Smooth muscle cell (in vitro differentiated cells): Measurements from ENCODE around the gene APOBEC3B. TPM values are rescaled to one million over a fixed set of nuclear protein-coding genes. Genes with fewer than 3 reads are reported as not detected.
"Not testable (repeated sequence)": the region's sequence is repeated elsewhere in the genome, so short reads cannot be mapped to it uniquely, and the experiment has no call there.

Experiments used
- DNase-seq: peaks from one replicate; lab custom pipeline; 2025; ENCODE audit not compliant: unreplicated experiment; lab: John Stamatoyannopoulos, UW
- H2AFZ ChIP-seq: fragments of 200-600 bp; sonication (generic); 2 replicates; pipeline ENCODE4 v1.6.0; 2016; ENCODE audit warnings: antibody characterized with exemption, low read depth, mild to moderate bottlenecking
- H3F3A ChIP-seq: fragments of 200-600 bp; sonication (generic); 2 replicates; pipeline ENCODE4 v1.6.0; 2017; ENCODE audit warnings: antibody characterized with exemption, low read depth
- H3K27ac ChIP-seq: fragments of 200-600 bp; sonication (generic); 2 replicates; pipeline ENCODE4 v1.5.1; 2016; ENCODE audit warnings: low read depth, mild to moderate bottlenecking
- H3K27me3 ChIP-seq: fragments of 200-600 bp; sonication (generic); 2 replicates; pipeline ENCODE4 v1.6.1; 2016; ENCODE audit warnings: low read depth, mild to moderate bottlenecking
- H3K36me3 ChIP-seq: fragments of 200-600 bp; sonication (generic); 2 replicates; pipeline ENCODE4 v1.5.1; 2016; ENCODE audit warnings: low read depth
- H3K4me1 ChIP-seq: fragments of 200-600 bp; sonication (generic); 2 replicates; pipeline ENCODE4 v1.5.1; 2016; ENCODE audit warnings: low read depth
- H3K4me2 ChIP-seq: fragments of 200-600 bp; sonication (generic); 2 replicates; pipeline ENCODE4 v1.6.0; 2016; ENCODE audit warnings: mild to moderate bottlenecking
- H3K4me3 ChIP-seq: fragments of 200-600 bp; sonication (generic); 2 replicates; pipeline ENCODE4 v1.5.1; 2016; ENCODE audit warnings: mild to moderate bottlenecking
- H3K79me2 ChIP-seq: fragments of 200-600 bp; sonication (generic); 2 replicates; pipeline ENCODE4 v1.6.0; 2016; ENCODE audit warnings: low read depth, mild to moderate bottlenecking
- H3K9ac ChIP-seq: fragments of 200-600 bp; sonication (generic); 2 replicates; pipeline ENCODE4 v1.6.0; 2016; ENCODE audit warnings: low read depth
- H3K9me3 ChIP-seq: fragments of 200-600 bp; sonication (generic); replicated peaks from 2 replicates; pipeline ENCODE4 v1.5.1; 2016; ENCODE audit warnings: low read depth
- H4K20me1 ChIP-seq: fragments of 200-600 bp; sonication (generic); 2 replicates; pipeline ENCODE4 v1.6.0; 2016; ENCODE audit warnings: low read depth
- CTCF ChIP-seq: fragments of 200-600 bp; sonication (generic); IDR thresholded peaks from 2 replicates; pipeline ENCODE4 v1.5.1; 2017; ENCODE audit warnings: borderline replicate concordance, mild to moderate bottlenecking, antibody characterized with exemption; ENCODE audit not compliant: insufficient read depth, poor library complexity, severe bottlenecking
- WGBS: methylation state at CpG from one replicate; pipeline ENCODE4 v1.1.7; 2016; ENCODE audit warnings: low lambda C conversion rate; 5-methylcytosine and 5-hydroxymethylcytosine counted together
- polyA plus RNA-seq: library from polyadenylated mRNA; unstranded; fragments of >200 nt; fragmentation: Nextera tagmentation; extraction: Ambion mirVana; gene quantifications from 2 replicates; pipeline ENCODE4 v1.2.1, GENCODE V29; 2016
- total RNA-seq: library from RNA; depleted of rRNA; stranded (reverse); fragments of >200 nt; gene quantifications from 2 replicates; pipeline ENCODE4 v1.2.3, GENCODE V29; 2014

The APOBEC3B gene
- total and polyA plus RNA-seq, 2 experiments from 2014 or later, result 0.58 to 5.6 TPM

GRCh38 chr22:39039306-39040126, 57.4 kb downstream of the APOBEC3B start:
- Histone ChIP-seq H2AFZ (no peak overlapping the region), H4K20me1 (no peaks in the 10 kb centered on the region), H3K27me3 (no peaks in the 10 kb centered on the region), H3F3A (no peaks in the 10 kb centered on the region), H3K9me3 (no peaks in the 10 kb centered on the region), H3K4me2 (peak overlapping the region; percentile 91), H3K4me3 (no peak overlapping the region), H3K27ac (no peak overlapping the region), H3K79me2 (peaks cover 8% of the 10 kb centered on the region), H3K9ac (no peak overlapping the region), H3K36me3 (no peaks in the 10 kb centered on the region), H3K4me1 (peaks cover 6% of the 10 kb centered on the region)
- DNase-seq, result no peak
- 88% methylated on average over 19 of the region's 19 CpGs for WGBS
- TF ChIP-seq CTCF, result no peak

GRCh38 chr22:39040155-39040537, 58.0 kb downstream of the APOBEC3B start:
- not testable (repeated sequence) for H3K4me1 ChIP-seq, H3F3A ChIP-seq, H3K9me3 ChIP-seq, H3K27me3 ChIP-seq, H3K9ac ChIP-seq, H3K27ac ChIP-seq, H3K36me3 ChIP-seq, DNase-seq, H4K20me1 ChIP-seq, H2AFZ ChIP-seq, H3K79me2 ChIP-seq
- 38% methylated on average over 5 of the region's 14 CpGs for WGBS
- H3K4me3 ChIP-seq, result peak overlapping the region; percentile 60
- peak overlapping the region; percentile 91 for H3K4me2 ChIP-seq

- not testable (repeated sequence) for H3K27me3 ChIP-seq, H3K79me2 ChIP-seq, DNase-seq, H3F3A ChIP-seq, H3K4me1 ChIP-seq, H4K20me1 ChIP-seq, H3K36me3 ChIP-seq, H3K9me3 ChIP-seq
- Histone ChIP-seq H3K9ac (peak within 1 kb of the TSS; percentile 50), H2AFZ (peak within 1 kb of the TSS; percentile 84), H3K4me2 (peak within 1 kb of the TSS; percentile 91), H3K4me3 (peak within 1 kb of the TSS; percentile 60), H3K27ac (peak within 1 kb of the TSS; percentile 65)
- WGBS, result 3% methylated on average over 18 of the region's 21 CpGs
Observed at GRCh38 chr22:39040538-39041296, 58.6 kb downstream of the APOBEC3B start, which contains the start of gene APOBEC3F. TSS of gene APOBEC3F (plus strand) at chr22:39040864. CDS start at chr22:39040961, 97 bp downstream.

GRCh38 chr22:39041908-39042307, 59.8 kb downstream of the APOBEC3B start:
- Histone ChIP-seq H3K79me2 (peaks cover 8% of the 10 kb centered on the region), H3K9ac (no peak overlapping the region), H3K36me3 (no peaks in the 10 kb centered on the region), H2AFZ (no peak overlapping the region), H3K27me3 (no peaks in the 10 kb centered on the region), H3K27ac (no peak overlapping the region), H3K4me1 (peaks cover 6% of the 10 kb centered on the region), H3K4me3 (no peak overlapping the region), H3K4me2 (peak overlapping the region; percentile 91), H4K20me1 (no peaks in the 10 kb centered on the region), H3K9me3 (no peaks in the 10 kb centered on the region), H3F3A (no peaks in the 10 kb centered on the region)
- WGBS, result 96% methylated on average over 7 of the region's 7 CpGs
- DNase-seq, result no peak
- TF ChIP-seq CTCF, result no peak

Other genes with a start within 250 kb of the APOBEC3B start
- 59.1 and 60.6 TPM in 2 replicates for gene SUN2, start 226.3 kb upstream of the APOBEC3B start, total RNA-seq
- gene SUN2, start 226.3 kb upstream of the APOBEC3B start, polyA plus RNA-seq, result 71.7 and 81.9 TPM in 2 replicates
- 13.5 and 16.7 TPM in 2 replicates for gene DNAL4, start 188.2 kb upstream of the APOBEC3B start, total RNA-seq
- gene DNAL4, start 188.2 kb upstream of the APOBEC3B start, polyA plus RNA-seq, result 29.7 and 33.5 TPM in 2 replicates
- gene NPTXR, start 138.3 kb upstream of the APOBEC3B start, total RNA-seq, result 1.3 and 2.0 TPM in 2 replicates
- gene NPTXR, start 138.3 kb upstream of the APOBEC3B start, polyA plus RNA-seq, result 3.2 and 3.9 TPM in 2 replicates
- gene CBX6, start 110.1 kb upstream of the APOBEC3B start, total RNA-seq, result 11.6 and 13.5 TPM in 2 replicates
- 23.9 and 27.4 TPM in 2 replicates for gene CBX6, start 110.1 kb upstream of the APOBEC3B start, polyA plus RNA-seq
- 0.18 and 0.94 TPM in 2 replicates for gene APOBEC3A, start 24.7 kb upstream of the APOBEC3B start, total RNA-seq
- not detected in 2 replicates for gene APOBEC3A, start 24.7 kb upstream of the APOBEC3B start, polyA plus RNA-seq
- 3.9 and 5.3 TPM in 2 replicates for gene APOBEC3C, start 31.9 kb downstream of the APOBEC3B start, total RNA-seq
- 38.0 and 62.7 TPM in 2 replicates for gene APOBEC3C, start 31.9 kb downstream of the APOBEC3B start, polyA plus RNA-seq
- gene APOBEC3D, start 38.8 kb downstream of the APOBEC3B start, total RNA-seq, result 0.18 and 2.3 TPM in 2 replicates
- 0.51 and 1.9 TPM in 2 replicates for gene APOBEC3D, start 38.8 kb downstream of the APOBEC3B start, polyA plus RNA-seq
- gene APOBEC3F, start 58.5 kb downstream of the APOBEC3B start, total RNA-seq, result 0.04 and 1.3 TPM in 2 replicates
- gene APOBEC3F, start 58.5 kb downstream of the APOBEC3B start, polyA plus RNA-seq, result 7.7 and 8.2 TPM in 2 replicates
- gene APOBEC3G, start 94.9 kb downstream of the APOBEC3B start, total RNA-seq, result 1.9 and 10.3 TPM in 2 replicates
- gene APOBEC3G, start 94.9 kb downstream of the APOBEC3B start, polyA plus RNA-seq, result 2.9 and 3.2 TPM in 2 replicates
- 0.31 TPM in 1 of 2 replicates, not detected in the other for gene APOBEC3H, start 114.9 kb downstream of the APOBEC3B start, total RNA-seq
- gene APOBEC3H, start 114.9 kb downstream of the APOBEC3B start, polyA plus RNA-seq, result 0.57 and 1.5 TPM in 2 replicates
- gene CBX7, start 170.3 kb downstream of the APOBEC3B start, total RNA-seq, result 0.40 and 4.8 TPM in 2 replicates
- 1.7 and 2.2 TPM in 2 replicates for gene CBX7, start 170.3 kb downstream of the APOBEC3B start, polyA plus RNA-seq